SK-N-SH (cell line): ENCODE results near the gene DAP. TPM values are rescaled to one million over a fixed set of nuclear protein-coding genes. Genes with fewer than 3 reads are reported as not detected.

Experiments
- CTCF ChIA-PET: fragments of 300-600, 350-600 bp; formaldehyde crosslinking; extraction: SDS; loops from one replicate; lab custom pipeline; 2021; lab: Yijun Ruan, JAX
- POLR2A ChIA-PET: fragments of 350-600 bp; sonication (Branson Sonifier 250); formaldehyde crosslinking; extraction: SDS; loops from one replicate; lab custom pipeline; 2020; ENCODE audit warnings: antibody characterized with exemption, inconsistent platforms; lab: Yijun Ruan, JAX
- DNase-seq: peaks from one replicate; pipeline ENCODE4 v3.0.0; 2012
- H2AFZ ChIP-seq: fragments of 200-600 bp; sonication (generic); 2 replicates; pipeline ENCODE4 v1.8.1; 2016; ENCODE audit warnings: antibody characterized with exemption, mild to moderate bottlenecking, low read depth
- H3F3A ChIP-seq: fragments of 200-600 bp; sonication (generic); replicated peaks from 2 replicates; pipeline ENCODE3; 2016; ENCODE audit warnings: antibody characterized with exemption, mild to moderate bottlenecking; ENCODE audit not compliant: insufficient read depth
- H3K27ac ChIP-seq, 2 experiments: fragments of 200-500 bp in 1 of 2; fragments of 200-600 bp in 1 of 2; sonication (Bioruptor generic) in 1 of 2; sonication (generic), shearing (Covaris generic) in 1 of 2; 2 replicates each; pipeline versions ENCODE4 v1.5.1 to v1.6.1; 2014 to 2016; ENCODE audit warnings: low read depth in 2 of 2, inconsistent platforms in 1 of 2, low read length in 1 of 2, mild to moderate bottlenecking in 1 of 2, mixed read lengths in 1 of 2
- H3K27me3 ChIP-seq: fragments of 200-600 bp; sonication (generic), shearing (Covaris generic); 2 replicates; pipeline ENCODE4 v1.6.1; 2016; ENCODE audit warnings: mixed run types; ENCODE audit not compliant: insufficient read depth
- H3K36me3 ChIP-seq, 2 experiments: fragments of 200-500 bp in 1 of 2; fragments of 200-600 bp in 1 of 2; sonication (Bioruptor generic) in 1 of 2; sonication (generic) in 1 of 2; replicated peaks in 1 of 2; 2 replicates each; pipeline versions ENCODE3 to v1.5.1; 2014 to 2016; ENCODE audit warnings: low read length in 1 of 2, mild to moderate bottlenecking in 1 of 2; ENCODE audit not compliant: insufficient read depth in 2 of 2, control insufficient read depth in 1 of 2
- H3K4me1 ChIP-seq, 2 experiments: fragments of 200-500 bp in 1 of 2; fragments of 200-600 bp in 1 of 2; sonication (Bioruptor generic) in 1 of 2; sonication (generic), shearing (Covaris generic) in 1 of 2; 2 replicates each; pipeline versions ENCODE4 v1.5.1 to v1.6.1; 2014 to 2016; ENCODE audit warnings: low read depth in 1 of 2, low read length in 1 of 2, mixed run types in 1 of 2; ENCODE audit not compliant: insufficient read depth in 2 of 2, control insufficient read depth in 1 of 2
- H3K4me2 ChIP-seq: fragments of 200-600 bp; sonication (generic), shearing (Covaris generic); 2 replicates; pipeline ENCODE4 v1.6.1; 2017; ENCODE audit warnings: mixed run types
- H3K4me3 ChIP-seq, 2 experiments: fragments of 200-500 bp in 1 of 2; fragments of 200-600 bp in 1 of 2; sonication (Bioruptor generic) in 1 of 2; sonication (generic), shearing (Covaris generic) in 1 of 2; 2 replicates each; pipeline versions ENCODE4 v1.5.1 to v1.8.1; 2014 to 2016; ENCODE audit warnings: low read depth in 2 of 2, inconsistent platforms in 1 of 2, low read length in 1 of 2, mild to moderate bottlenecking in 1 of 2, mixed read lengths in 1 of 2, moderate library complexity in 1 of 2
- H3K79me2 ChIP-seq: fragments of 200-600 bp; sonication (generic); 2 replicates; pipeline ENCODE4 v1.8.1; 2017; ENCODE audit warnings: mild to moderate bottlenecking; ENCODE audit not compliant: insufficient read depth
- H3K9ac ChIP-seq: fragments of 200-600 bp; sonication (generic); 2 replicates; pipeline ENCODE4 v1.6.1; 2017; ENCODE audit warnings: mixed run types
- H3K9me2 ChIP-seq: fragments of 200-600 bp; sonication (generic); 2 replicates; pipeline ENCODE4 v1.6.1; 2017; ENCODE audit warnings: mixed run types
- H3K9me3 ChIP-seq: fragments of 200-600 bp; sonication (generic); 2 replicates; pipeline ENCODE4 v1.6.1; 2017; ENCODE audit warnings: mixed run types, mild to moderate bottlenecking, moderate library complexity
- H4K20me1 ChIP-seq: fragments of 200-600 bp; sonication (generic); 2 replicates; pipeline ENCODE4 v1.6.1; 2017; ENCODE audit warnings: mild to moderate bottlenecking, mixed run types; ENCODE audit not compliant: insufficient read depth
- CHD2 ChIP-seq: fragments of 150-350 bp; IDR thresholded peaks from 2 replicates; pipeline ENCODE4 v1.6.1; 2018; ENCODE audit warnings: low read length; ENCODE audit not compliant: partially characterized antibody
- ELF1 ChIP-seq: IDR thresholded peaks from 2 replicates; pipeline ENCODE4 v1.4.0; 2012
- EP300 ChIP-seq, 2 experiments: IDR thresholded peaks; 2 replicates each; pipeline versions ENCODE4 v1.4.0 to v1.6.1; 2012; ENCODE audit warnings: borderline replicate concordance in 1 of 2, low read depth in 1 of 2, low read length in 1 of 2
- EZH2phosphoT487 ChIP-seq: fragments of 200-600 bp; sonication (generic); IDR thresholded peaks from 2 replicates; pipeline ENCODE4 v1.6.1; 2017; ENCODE audit warnings: low read depth, mixed run types, mild to moderate bottlenecking, antibody characterized with exemption, moderate library complexity, borderline replicate concordance
- FOSL2 ChIP-seq: IDR thresholded peaks from 2 replicates; pipeline ENCODE4 v1.4.0; 2012; ENCODE audit warnings: low read depth, mild to moderate bottlenecking, moderate library complexity, borderline replicate concordance
- FOXM1 ChIP-seq: IDR thresholded peaks from 2 replicates; pipeline ENCODE4 v1.4.0; 2012; ENCODE audit warnings: low read depth, mild to moderate bottlenecking
- GABPA ChIP-seq: IDR thresholded peaks from 2 replicates; pipeline ENCODE4 v1.4.0; 2012; ENCODE audit warnings: low read depth, mild to moderate bottlenecking
- GATA2 ChIP-seq: sonication (generic); formaldehyde crosslinking; IDR thresholded peaks from 2 replicates; pipeline ENCODE4 v1.5.0; 2020; ENCODE audit warnings: mild to moderate bottlenecking, missing genetic modification reagents
- JUND ChIP-seq: IDR thresholded peaks from 2 replicates; pipeline ENCODE4 v1.4.0; 2012
- MAX ChIP-seq: IDR thresholded peaks from 2 replicates; pipeline ENCODE4 v1.4.0; 2012; ENCODE audit warnings: low read depth
- MEF2A ChIP-seq: IDR thresholded peaks from 2 replicates; pipeline ENCODE4 v1.4.0; 2012; ENCODE audit warnings: low read depth, borderline replicate concordance
- NFIC ChIP-seq: IDR thresholded peaks from 2 replicates; pipeline ENCODE4 v1.4.0; 2012; ENCODE audit warnings: borderline replicate concordance
- RAD21 ChIP-seq: IDR thresholded peaks from 2 replicates; pipeline ENCODE4 v1.6.1; 2012; ENCODE audit warnings: mild to moderate bottlenecking, low read length
- RCOR1 ChIP-seq: fragments of 150-350 bp; IDR thresholded peaks from 2 replicates; pipeline ENCODE4 v1.6.1; 2017; ENCODE audit warnings: antibody characterized with exemption, low read length
- RFX5 ChIP-seq: IDR thresholded peaks from 2 replicates; pipeline ENCODE4 v1.6.1; 2012; ENCODE audit warnings: mild to moderate bottlenecking, improper control_type of control experiment, low read length
- RXRA ChIP-seq: IDR thresholded peaks from 2 replicates; pipeline ENCODE4 v1.4.0; 2012; ENCODE audit warnings: low read depth, mild to moderate bottlenecking, borderline replicate concordance
- SIN3A ChIP-seq: IDR thresholded peaks from 2 replicates; pipeline ENCODE4 v1.6.1; 2012; ENCODE audit warnings: low read depth, mild to moderate bottlenecking, low read length, moderate library complexity, borderline replicate concordance
- SMC3 ChIP-seq: IDR thresholded peaks from 2 replicates; pipeline ENCODE4 v1.6.1; 2012; ENCODE audit warnings: low read depth, low read length, improper control_type of control experiment
- TAF1 ChIP-seq: IDR thresholded peaks from 2 replicates; pipeline ENCODE4 v1.6.1; 2012; ENCODE audit warnings: low read depth, mild to moderate bottlenecking, low read length, moderate library complexity, borderline replicate concordance
- TCF12 ChIP-seq: IDR thresholded peaks from 2 replicates; pipeline ENCODE4 v1.4.0; 2012
- WGBS: methylation state at CpG from one replicate; pipeline ENCODE4 v1.1.6; 2017; ENCODE audit warnings: low lambda C conversion rate; 5-methylcytosine and 5-hydroxymethylcytosine counted together
- polyA plus RNA-seq, 3 experiments: library from polyadenylated mRNA; depleted of rRNA; stranded (reverse); fragments of >200 nt; gene quantifications; 2 replicates each; pipeline ENCODE4 v1.2.3, GENCODE V29; 2012
- TF ChIP-seq, protein P1 (sequence below): IDR thresholded peaks from 2 replicates; pipeline ENCODE4; 2012

DAP gene
- polyA plus RNA-seq, 1 of the 3 experiments (the other 2 are of a cell fraction): 78.2 TPM

DNA sequence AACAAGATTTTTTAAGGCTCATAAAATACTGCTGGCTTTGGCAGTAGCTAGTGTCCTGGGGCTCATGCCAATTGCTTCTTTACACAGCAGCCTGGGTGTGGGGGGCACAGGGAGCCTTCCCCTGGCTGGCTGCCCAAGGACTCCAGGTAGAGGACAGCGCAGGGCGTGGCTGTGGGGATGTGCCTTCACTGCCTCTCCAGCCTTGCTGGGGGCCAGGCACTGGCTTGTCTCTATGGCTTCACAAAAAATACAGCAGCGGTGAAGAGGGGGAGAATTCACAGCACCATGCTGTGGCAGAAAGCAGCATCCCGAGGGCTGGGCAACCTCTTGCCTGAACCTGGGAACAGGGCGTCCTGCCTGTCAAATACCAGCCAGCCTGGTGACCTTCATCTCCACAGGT is 57.4 kb downstream of the DAP start:
- peaks cover 0 to 4% of the 10 kb centered on the region in 2 experiments for H3K36me3 ChIP-seq
- no peaks in the 10 kb centered on the region for H3K9me2 ChIP-seq
- TF ChIP-seq RXRA: no peak
- no peak for TF ChIP-seq GATA2 (CRISPR knock-in tag)
- no peaks in the 10 kb centered on the region for H3K27me3 ChIP-seq
- H3K4me3 ChIP-seq: no peak overlapping the region
- H3K9ac ChIP-seq: no peak overlapping the region
- no peak overlapping the region for H3K4me2 ChIP-seq
- H3K27ac ChIP-seq: no peak overlapping the region
- H3K4me1 ChIP-seq: peaks cover 14 to 34% of the 10 kb centered on the region in 2 experiments; a peak in 3 of 4 replicates
- CTCF ChIA-PET: interaction anchor here (1.1 to 1.7 kb wide), 2 partner anchors 9 to 251 kb away, joined by 3 to 10 read pairs; no protein-coding TSS in a partner anchor
- peaks cover 44% of the 10 kb centered on the region for H3K79me2 ChIP-seq
- no peaks in the 10 kb centered on the region for H3K9me3 ChIP-seq
- 93% methylated on average over 4 of the region's 5 CpGs for whole genome bisulfite sequencing
- DNase-seq: no peak
- POLR2A ChIA-PET: no interaction called here
- H3F3A ChIP-seq: peaks cover 29% of the 10 kb centered on the region
- no peak overlapping the region for H2AFZ ChIP-seq
- H4K20me1 ChIP-seq: peaks cover 16% of the 10 kb centered on the region

GRCh38 chr5:10702911-10703491 is 58.0 kb downstream of the DAP start:
- Histone ChIP-seq H3K27me3 (no peaks in the 10 kb centered on the region), H3K9me3 (no peaks in the 10 kb centered on the region), H3K4me1 (peaks cover 16 to 34% of the 10 kb centered on the region in 2 experiments; a peak in 3 of 4 replicates), H3K27ac (peak overlapping the region in 1 of 2 experiments; percentile 57; a peak in 2 of 4 replicates), H2AFZ (no peak overlapping the region), H4K20me1 (peaks cover 16% of the 10 kb centered on the region), H3K4me2 (0 out of 2 replicates have a peak overlapping the region, but pooled peaks have one; percentile 34), H3K9ac (no peak overlapping the region), H3K79me2 (peaks cover 46% of the 10 kb centered on the region), H3K9me2 (no peaks in the 10 kb centered on the region), H3K4me3 (no peak overlapping the region), H3K36me3 (peaks cover 0 to 4% of the 10 kb centered on the region in 2 experiments), H3F3A (peaks cover 23% of the 10 kb centered on the region)
- ChIA-PET CTCF (interaction anchor here (0.9 to 3.7 kb wide), 6 partner anchors 8 to 156 kb away, joined by 3 to 25 read pairs (median 8); no protein-coding TSS in a partner anchor), POLR2A (no interaction called here)
- 85% methylated on average over 7 of the region's 7 CpGs for WGBS
- no peak for DNase-seq
- TF ChIP-seq FOXM1 (no peak), TCF12 (no peak), JUND (no peak), SIN3A (no peak)

GRCh38 chr5:10702040-10702629 is 58.9 kb downstream of the DAP start:
- WGBS: 74% methylated on average over 9 of the region's 9 CpGs
- POLR2A ChIA-PET: no interaction called here
- Histone ChIP-seq H3K36me3 (peaks cover 0 to 4% of the 10 kb centered on the region in 2 experiments), H3K4me1 (peaks cover 21 to 34% of the 10 kb centered on the region in 2 experiments; a peak in 3 of 4 replicates), H3K9ac (no peak overlapping the region), H3K9me3 (no peaks in the 10 kb centered on the region), H3K79me2 (peaks cover 46% of the 10 kb centered on the region), H2AFZ (no peak overlapping the region), H3K27me3 (no peaks in the 10 kb centered on the region), H3K4me3 (no peak overlapping the region), H3K9me2 (no peaks in the 10 kb centered on the region), H4K20me1 (peaks cover 16% of the 10 kb centered on the region), H3F3A (peaks cover 16% of the 10 kb centered on the region), H3K4me2 (peak overlapping the region; percentile 34; the same call in 1 of the 2 replicates), H3K27ac (peak overlapping the region in 1 of 2 experiments; percentile 57; a peak in 2 of 4 replicates)
- CTCF ChIA-PET: interaction anchor here (0.6 to 3.7 kb wide), 12 partner anchors 8 to 506 kb away, joined by 3 to 25 read pairs (median 4); no protein-coding TSS in a partner anchor
- no peak for DNase-seq
- TF ChIP-seq RAD21 (no peak), ELF1 (no peak), CHD2 (no peak), EP300 (IDR thresholded peaks at IDR 0.05; ENCODE audit: borderline replicate concordance in 1 of 2, low read depth in 1 of 2, low read length in 1 of 2) (no peak), GATA2 (CRISPR knock-in tag) (no peak), MAX (peak; percentile 72), FOSL2 (peak; percentile 66; the same call in 1 of the 2 replicates), SMC3 (no peak), SIN3A (no peak), GABPA (no peak), MEF2A (no peak), NFIC (peak; percentile 21; the same call in 1 of the 2 replicates), RCOR1 (no peak), JUND (0 out of 2 replicates have a peak, but pooled peaks have one; percentile 31), TAF1 (no peak), EZH2phosphoT487 (no peak), RFX5 (no peak)
- TF ChIP-seq, protein P1, sequence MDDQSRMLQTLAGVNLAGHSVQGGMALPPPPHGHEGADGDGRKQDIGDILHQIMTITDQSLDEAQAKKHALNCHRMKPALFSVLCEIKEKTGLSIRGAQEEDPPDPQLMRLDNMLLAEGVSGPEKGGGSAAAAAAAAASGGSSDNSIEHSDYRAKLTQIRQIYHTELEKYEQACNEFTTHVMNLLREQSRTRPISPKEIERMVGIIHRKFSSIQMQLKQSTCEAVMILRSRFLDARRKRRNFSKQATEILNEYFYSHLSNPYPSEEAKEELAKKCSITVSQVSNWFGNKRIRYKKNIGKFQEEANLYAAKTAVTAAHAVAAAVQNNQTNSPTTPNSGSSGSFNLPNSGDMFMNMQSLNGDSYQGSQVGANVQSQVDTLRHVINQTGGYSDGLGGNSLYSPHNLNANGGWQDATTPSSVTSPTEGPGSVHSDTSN: no peak
